H1 (cell line): Measurements from ENCODE around the gene FLNC. TPM values are rescaled to one million over a fixed set of nuclear protein-coding genes. Genes with fewer than 3 reads are reported as not detected.

ENCODE experiments used
- CTCF ChIP-seq, 3 experiments: IDR thresholded peaks; 1 replicate in 2 of 3; 2 replicates in 1 of 3; pipeline versions ENCODE4 v1.5.1 to v1.6.1; 2011; ENCODE audit warnings: low read length in 3 of 3, mild to moderate bottlenecking in 3 of 3, inconsistent platforms in 2 of 3, low read depth in 1 of 3, moderate library complexity in 1 of 3; ENCODE audit not compliant: insufficient read depth in 1 of 3; ENCODE audit errors: control extremely low read depth in 1 of 3
- MAFK ChIP-seq: IDR thresholded peaks from 2 replicates; pipeline ENCODE4 v1.6.1; 2012; ENCODE audit warnings: low read depth, mild to moderate bottlenecking, improper control_type of control experiment, low read length
- NANOG ChIP-seq: IDR thresholded peaks from 2 replicates; pipeline ENCODE4 v1.6.1; 2011; ENCODE audit warnings: low read length, low read depth, mild to moderate bottlenecking, inconsistent platforms; ENCODE audit not compliant: insufficient read depth, poor library complexity, severe bottlenecking
- SP2 ChIP-seq: IDR thresholded peaks from 2 replicates; pipeline ENCODE4 v1.6.1; 2012; ENCODE audit warnings: mild to moderate bottlenecking, low read length, inconsistent platforms
- YY1 ChIP-seq: IDR thresholded peaks from 2 replicates; pipeline ENCODE4 v1.6.1; 2011; ENCODE audit warnings: low read depth, mild to moderate bottlenecking, low read length
- polyA plus RNA-seq, 7 experiments: library from polyadenylated mRNA; depleted of rRNA in 3 of 7; stranded (reverse) in 5 of 7; unstranded in 2 of 7; fragments of >200 nt in 5 of 7; fragments of 200-250 nt in 2 of 7; gene quantifications; 1 replicate in 5 of 7; 2 replicates in 1 of 7; 4 replicates in 1 of 7; pipeline versions ENCODE4 v1.2.1 to v1.2.3, GENCODE V29; 2011 to 2013; ENCODE audit warnings: missing spikeins in 2 of 7, mixed read lengths in 2 of 7
- total RNA-seq: library from RNA; stranded (reverse); fragmentation: NEBNext Ultra II Directional; extraction: Animal tissue kit (Norgen Biotek cat#: 25700); gene quantifications from 2 replicates; pipeline ENCODE4 v1.2.1, GENCODE V29; 2021

FLNC gene
- total and polyA plus RNA-seq, 2 of the 8 experiments (the other 6 are each of a cell fraction or from before 2014, with no cell fraction given), result 1.9 to 10.7 TPM

GRCh38 chr7:128793181-128793547 lies 37.0 kb upstream of the FLNC start (continued):
- no peak for TF ChIP-seq MAFK
- TF ChIP-seq NANOG, result no peak
- TF ChIP-seq YY1, result no peak
- TF ChIP-seq CTCF (IDR thresholded peaks at IDR 0.05; ENCODE audit: control extremely low read depth in 1 of 3, insufficient read depth in 1 of 3, low read depth in 1 of 3, low read length in 3 of 3), result no peak
- TF ChIP-seq SP2, result no peak
- TF ChIP-seq, all 59 proteins: peak for 0
